Thymus (tissue), 11 donors: ENCODE measurements around the gene TRIM33. TPM values are rescaled to one million over a fixed set of nuclear protein-coding genes. Genes with fewer than 3 reads are reported as not detected.
A peak's percentile ranks its signal among the peaks of the same experiment; 100 is the strongest.
"Not testable (repeated sequence)": the region's sequence is repeated elsewhere in the genome, so short reads cannot be mapped to it uniquely, and the experiment has no call there.

Source experiments
- DNase-seq, 9 donors: peaks; one replicate each; pipeline ENCODE4 v3.0.0-alpha.2; 2013; ENCODE audit warnings: low spot score in 9 of 9, low read depth in 6 of 9, missing footprints in 1 of 9
- H3K27ac ChIP-seq, 2 donors: one replicate each; pipeline ENCODE4 v1.5.1; 2013; ENCODE audit warnings: control low read depth in 1 of 2, low read depth in 1 of 2, low read length in 1 of 2, mild to moderate bottlenecking in 1 of 2, moderate library complexity in 1 of 2
- H3K27me3 ChIP-seq, 2 donors: one replicate each; pipeline ENCODE4 v1.5.1; 2013; ENCODE audit warnings: low read length in 1 of 2; ENCODE audit not compliant: control insufficient read depth in 2 of 2, insufficient read depth in 1 of 2
- H3K36me3 ChIP-seq, 2 donors: one replicate each; pipeline ENCODE4 v1.5.1; 2013; ENCODE audit warnings: low read length in 1 of 2, mild to moderate bottlenecking in 1 of 2, moderate library complexity in 1 of 2; ENCODE audit not compliant: control insufficient read depth in 2 of 2, insufficient read depth in 2 of 2
- H3K4me1 ChIP-seq, 2 donors: one replicate each; pipeline ENCODE4 v1.5.1; 2013; ENCODE audit warnings: low read length in 2 of 2; ENCODE audit not compliant: control insufficient read depth in 2 of 2, insufficient read depth in 2 of 2
- H3K4me3 ChIP-seq, 2 donors: one replicate each; pipeline ENCODE4 v1.5.1; 2013; ENCODE audit warnings: low read length in 2 of 2, control low read depth in 1 of 2, mild to moderate bottlenecking in 1 of 2
- H3K9me3 ChIP-seq, 2 donors: one replicate each; pipeline ENCODE4 v1.5.1; 2013; ENCODE audit warnings: low read length in 1 of 2, mild to moderate bottlenecking in 1 of 2; ENCODE audit not compliant: control insufficient read depth in 2 of 2, insufficient read depth in 1 of 2
- WGBS: extraction: QIAGEN DNeasy Blood & Tissue Kit; methylation state at CpG from one replicate; pipeline ENCODE4 v1.1.7; 2013; 5-methylcytosine and 5-hydroxymethylcytosine counted together
- polyA plus RNA-seq: library from polyadenylated mRNA; stranded (reverse); fragments of 200-250 nt; gene quantifications from one replicate; pipeline ENCODE4 v1.2.3, GENCODE V29; 2013
- total RNA-seq: library from RNA; stranded (reverse); fragments of 120-200 nt; gene quantifications from one replicate; pipeline ENCODE4 v1.2.4, GENCODE V29; 2013
- donor health status: healthy.

The TRIM33 gene
- total and polyA plus RNA-seq, 2 donors: 20.1 to 31.0 TPM

DNA sequence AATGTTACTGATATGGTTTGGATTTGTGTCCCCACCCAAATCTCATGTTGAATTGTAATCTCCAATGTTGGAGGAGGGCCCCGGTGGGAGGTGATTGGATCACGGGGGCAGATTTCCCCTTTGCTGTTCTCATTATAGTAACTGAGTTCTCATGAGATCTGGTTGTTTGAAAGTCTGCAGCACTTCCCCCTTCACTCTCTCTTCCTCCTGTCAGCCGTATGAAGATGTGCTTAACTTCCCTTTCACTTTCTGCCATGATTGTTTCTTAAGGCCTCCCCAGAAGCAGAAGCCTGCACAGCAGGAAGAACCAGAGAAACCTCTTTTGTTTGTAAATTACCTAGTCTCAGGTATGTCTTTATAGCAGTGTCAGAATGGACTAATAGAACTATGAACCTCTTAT, 28.4 kb downstream of the TRIM33 start:
- Histone ChIP-seq H3K36me3 (peaks cover 0 to 3% of the 10 kb centered on the region in 2 donors), H3K4me3 (no peak overlapping the region), H3K4me1 (no peaks in the 10 kb centered on the region), H3K27ac (peak overlapping the region; percentile 16 to 25), H3K9me3 (peaks cover 0 to 3% of the 10 kb centered on the region in 2 donors), H3K27me3 (no peaks in the 10 kb centered on the region)
- peak in 2 of 9 donors; percentile 14 to 58 for DNase-seq
- WGBS: 37% methylated on average over 3 of the region's 3 CpGs

DNA sequence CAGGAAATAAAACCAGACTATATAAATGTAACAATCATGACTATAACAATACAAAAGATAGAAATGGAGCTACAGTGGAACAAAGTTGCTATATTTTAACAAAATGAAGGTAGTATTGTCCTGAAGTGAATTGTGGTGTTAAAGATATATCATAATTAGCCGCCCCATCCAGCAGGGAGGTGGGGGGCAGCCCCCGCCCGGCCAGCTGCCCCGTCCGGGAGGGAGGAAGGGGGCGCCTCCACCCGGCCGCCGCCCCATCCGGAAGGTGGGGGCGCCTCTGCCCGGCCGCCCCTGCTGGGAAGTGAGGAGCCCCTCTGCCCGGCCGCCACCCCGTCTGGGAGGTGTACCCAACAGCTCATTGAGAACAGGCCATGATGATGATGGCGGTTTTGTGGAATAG, 31.4 kb downstream of the TRIM33 start:
- not testable (repeated sequence) for H3K27ac ChIP-seq, H3K36me3 ChIP-seq, H3K9me3 ChIP-seq, H3K4me1 ChIP-seq, DNase-seq, H3K4me3 ChIP-seq, H3K27me3 ChIP-seq
- 98% methylated on average over 17 of the region's 17 CpGs for WGBS

DNA sequence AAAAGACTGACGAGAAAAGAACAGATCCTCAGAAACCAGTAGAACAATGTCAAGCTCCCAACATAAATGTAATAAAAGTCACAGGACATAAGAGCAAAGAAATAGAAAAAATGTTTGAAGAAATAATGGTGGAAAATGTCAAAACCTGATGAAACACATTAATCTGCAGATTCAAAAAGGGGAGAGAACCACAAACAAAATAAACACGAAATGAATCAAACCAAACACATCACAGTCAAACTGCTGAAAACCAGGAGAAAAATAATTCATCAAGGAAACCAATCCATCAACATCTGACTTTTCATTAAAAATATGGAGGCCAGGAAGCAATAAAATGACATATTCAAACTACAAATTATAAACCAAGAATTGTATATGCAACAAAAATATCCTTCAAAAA, 31.9 kb downstream of the TRIM33 start:
- 95% methylated on average over 2 of the region's 2 CpGs for WGBS
- Histone ChIP-seq H3K4me3 (no peak overlapping the region), H3K27ac (no peak overlapping the region), H3K36me3 (peaks cover 0 to 3% of the 10 kb centered on the region in 2 donors), H3K27me3 (no peaks in the 10 kb centered on the region), H3K9me3 (peaks cover 0 to 4% of the 10 kb centered on the region in 2 donors), H3K4me1 (no peaks in the 10 kb centered on the region)
- no peak for DNase-seq

DNA sequence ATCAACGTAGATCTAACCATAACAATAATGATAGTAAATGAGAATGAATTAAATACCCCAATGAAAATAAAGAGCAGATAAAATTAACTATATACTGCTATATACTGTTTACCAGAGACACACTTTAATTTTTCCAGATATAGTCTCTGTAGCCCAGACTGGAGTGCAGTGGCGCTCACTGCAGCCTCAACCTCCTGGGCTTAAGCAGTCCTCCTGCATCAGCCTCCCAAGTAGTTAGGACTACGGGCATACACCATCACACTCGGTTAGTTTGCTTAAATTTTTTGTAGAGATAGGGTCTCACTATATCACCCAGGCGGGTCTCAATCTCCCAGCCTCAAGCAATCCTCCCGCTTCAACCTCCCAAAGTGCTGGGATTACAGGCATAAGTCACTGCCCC, 37.2 kb downstream of the TRIM33 start:
- Histone ChIP-seq H3K4me1 (no peaks in the 10 kb centered on the region), H3K27ac (no peak overlapping the region), H3K4me3 (no peak overlapping the region), H3K9me3 (peaks cover 0 to 5% of the 10 kb centered on the region in 2 donors), H3K36me3 (peaks cover 0 to 6% of the 10 kb centered on the region in 2 donors), H3K27me3 (no peaks in the 10 kb centered on the region)
- 98% methylated on average over 6 of the region's 6 CpGs for WGBS
- no peak for DNase-seq

DNA sequence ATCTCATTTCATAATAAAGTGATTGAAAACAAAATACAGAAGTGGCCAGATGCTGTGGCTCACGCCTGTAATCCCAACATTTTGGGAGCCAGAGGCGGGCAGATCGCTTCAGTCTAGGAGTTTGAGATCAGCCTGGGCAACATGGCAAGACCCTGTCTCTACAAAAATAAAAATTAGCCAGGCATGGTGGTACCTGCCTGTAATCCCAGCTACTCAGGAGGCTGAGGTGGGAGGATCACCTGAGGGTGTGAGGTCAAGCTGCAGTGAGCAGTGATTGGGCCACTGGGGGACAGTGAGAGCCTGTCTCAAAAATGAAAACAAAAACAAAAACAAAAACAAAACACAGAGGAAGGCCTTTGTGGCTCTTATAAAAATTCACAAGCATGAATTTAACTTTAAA, 38.6 kb downstream of the TRIM33 start:
- Histone ChIP-seq H3K36me3 (peaks cover 0 to 6% of the 10 kb centered on the region in 2 donors), H3K27ac (no peak overlapping the region), H3K27me3 (no peaks in the 10 kb centered on the region), H3K4me1 (peaks cover 6 to 9% of the 10 kb centered on the region in 2 donors), H3K4me3 (no peak overlapping the region), H3K9me3 (peaks cover 0 to 5% of the 10 kb centered on the region in 2 donors)
- DNase-seq: no peak
- 98% methylated on average over 3 of the region's 3 CpGs for WGBS

DNA sequence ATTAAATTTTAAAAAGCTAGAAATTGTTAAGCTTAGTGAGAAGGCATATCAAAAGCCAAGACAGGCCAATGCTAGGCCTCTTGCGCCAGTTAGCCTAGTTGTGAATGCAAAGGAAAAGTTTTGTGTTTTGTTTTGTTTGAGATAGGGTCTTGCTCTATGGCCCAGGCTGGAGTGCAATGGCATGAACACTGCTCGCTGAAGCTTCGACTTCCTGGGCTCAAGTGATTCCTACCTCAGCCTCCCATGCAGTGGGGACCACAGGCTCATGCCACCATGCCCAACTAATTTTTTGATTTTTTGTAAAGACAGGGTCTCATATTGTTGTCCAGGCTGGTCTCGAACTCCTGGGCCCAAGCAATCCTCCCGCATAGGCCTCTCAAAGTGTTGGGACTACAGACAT, 40.3 kb downstream of the TRIM33 start:
- no peak overlapping the region for H3K27ac ChIP-seq
- peaks cover 0 to 5% of the 10 kb centered on the region in 2 donors for H3K9me3 ChIP-seq
- 79% methylated on average over 5 of the region's 5 CpGs for WGBS
- no peaks in the 10 kb centered on the region for H3K27me3 ChIP-seq
- peaks cover 10 to 11% of the 10 kb centered on the region in 2 donors for H3K4me1 ChIP-seq
- peaks cover 0 to 6% of the 10 kb centered on the region in 2 donors for H3K36me3 ChIP-seq
- DNase-seq: no peak
- no peak overlapping the region for H3K4me3 ChIP-seq

DNA sequence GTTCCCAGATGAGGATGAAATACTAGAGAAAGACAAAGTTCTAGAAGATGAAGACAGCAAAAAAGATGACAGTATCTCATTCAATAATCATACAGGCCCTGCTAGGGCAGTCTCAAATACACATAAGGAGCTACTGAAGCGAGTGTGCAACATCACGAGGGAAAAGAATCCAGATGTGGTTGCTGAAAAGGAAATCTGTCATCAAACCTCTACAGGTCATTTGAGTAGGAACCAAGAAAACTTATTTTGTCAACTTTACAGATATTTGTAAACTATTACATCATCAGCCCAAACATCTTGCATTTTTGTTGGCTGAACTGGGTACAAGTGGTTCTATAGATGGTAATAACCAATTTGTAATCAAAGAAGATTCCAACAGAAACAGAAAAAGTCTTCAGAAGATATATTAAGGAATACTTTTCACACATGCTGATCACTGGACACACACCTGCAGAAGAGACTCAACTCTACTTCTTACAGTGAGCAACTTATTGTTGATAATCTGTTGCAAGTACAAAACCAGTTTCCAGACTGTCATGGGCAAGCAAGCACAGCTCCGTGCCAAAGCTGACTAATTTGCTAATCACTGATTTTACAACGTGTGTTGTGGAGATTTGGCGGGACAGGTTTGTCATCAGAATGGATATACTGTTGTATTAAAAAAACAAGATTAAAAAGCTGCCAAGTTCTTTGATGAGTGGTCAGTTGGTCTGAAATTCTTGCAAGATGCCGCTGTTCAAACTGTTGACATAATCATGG, 42.1 kb downstream of the TRIM33 start:
- Histone ChIP-seq H3K9me3 (peaks cover 0 to 2% of the 10 kb centered on the region in 2 donors), H3K36me3 (peaks cover 0 to 6% of the 10 kb centered on the region in 2 donors), H3K4me1 (peaks cover 10 to 11% of the 10 kb centered on the region in 2 donors), H3K4me3 (no peak overlapping the region), H3K27me3 (no peaks in the 10 kb centered on the region), H3K27ac (no peak overlapping the region)
- no peak for DNase-seq
- 81% methylated on average over 6 of the region's 6 CpGs for WGBS

DNA sequence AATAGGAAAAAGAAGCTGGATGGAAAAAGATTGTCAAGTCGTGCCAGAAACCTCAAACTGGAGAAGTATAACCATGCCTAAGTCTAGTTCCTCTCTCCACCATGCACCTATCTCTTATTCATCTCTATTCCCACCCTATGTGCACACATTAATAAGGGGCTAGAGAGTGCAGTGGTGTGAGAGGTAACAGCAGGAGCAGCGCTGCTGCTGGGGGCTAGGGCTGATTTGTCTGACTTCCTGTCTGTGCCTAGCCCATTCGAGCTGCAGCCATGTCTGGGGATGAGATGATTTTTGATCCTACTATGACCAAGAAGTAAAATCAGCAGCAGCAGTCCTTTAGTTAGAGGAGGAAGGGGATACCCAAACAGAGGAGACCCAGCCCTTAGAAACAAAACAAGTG, 43.0 kb downstream of the TRIM33 start:
- peak in 2 of 9 donors; percentile 28 to 48 for DNase-seq
- peaks cover 10 to 11% of the 10 kb centered on the region in 2 donors for H3K4me1 ChIP-seq

DNA sequence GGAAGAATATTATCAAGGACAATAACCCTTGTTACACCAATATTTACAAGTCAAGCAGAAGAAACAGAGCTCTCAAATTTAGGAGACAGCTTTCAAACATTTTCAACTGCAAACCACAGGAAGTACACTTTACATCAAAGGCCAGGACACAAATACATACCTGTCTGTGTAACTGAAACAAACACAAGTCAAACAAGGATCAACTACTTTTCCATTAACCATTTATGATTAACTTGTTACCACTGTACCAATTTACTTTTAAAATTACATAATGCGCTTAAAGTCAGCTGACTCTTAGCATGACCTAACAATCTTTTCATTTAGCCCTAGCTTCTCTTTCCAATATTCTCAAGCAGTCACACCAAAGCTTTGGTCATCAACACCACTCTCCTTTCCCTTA, 43.5 kb downstream of the TRIM33 start:
- Histone ChIP-seq H3K9me3 (no peaks in the 10 kb centered on the region), H3K27ac (peak overlapping the region in 1 of 2 donors; percentile 7), H3K4me1 (peaks cover 10 to 11% of the 10 kb centered on the region in 2 donors), H3K27me3 (no peaks in the 10 kb centered on the region), H3K36me3 (peaks cover 0 to 6% of the 10 kb centered on the region in 2 donors), H3K4me3 (no peak overlapping the region)
- DNase-seq: peak in 3 of 9 donors; percentile 26 to 62 (median 30)
- 100% methylated on average over 1 of the region's 1 CpG for whole genome bisulfite sequencing

More for the DNA sequence above, 43.0 kb downstream of the TRIM33 start:
- H3K27me3 ChIP-seq: no peaks in the 10 kb centered on the region
- WGBS: 31% methylated on average over 3 of the region's 3 CpGs
- H3K4me3 ChIP-seq: no peak overlapping the region
- H3K27ac ChIP-seq: peak overlapping the region; percentile 1 to 33
- H3K36me3 ChIP-seq: peaks cover 0 to 6% of the 10 kb centered on the region in 2 donors
- no peaks in the 10 kb centered on the region for H3K9me3 ChIP-seq
